Adrenal gland (tissue), 5 donors: Measurements from ENCODE around the gene ERC1.

Source experiments
- POLR2A ChIP-seq, 2 donors: fragments of 450-650 bp; IDR thresholded peaks; one replicate each; pipeline ENCODE4 v1.6.1; 2017; ENCODE audit warnings: antibody characterized with exemption in 2 of 2, mild to moderate bottlenecking in 2 of 2, moderate library complexity in 1 of 2
- TF ChIP-seq, protein P1 (sequence below), 6 experiments: fragments of 450-650 bp in 4 of 6; fragments of 200-600 bp in 2 of 6; sonication (generic) in 1 of 6; IDR thresholded peaks; 1 replicate in 5 of 6; 2 replicates in 1 of 6; pipeline versions ENCODE4 v1.5.1 to v1.8.0; 2016 to 2021; ENCODE audit warnings: antibody characterized with exemption in 6 of 6, mild to moderate bottlenecking in 2 of 6, moderate library complexity in 1 of 6
- donor health status: DM: no; HTN: no; CAD: no.

GRCh38 chr12:1444142-1444516 lies 453.1 kb downstream of the ERC1 start:
- TF ChIP-seq, protein P1, sequence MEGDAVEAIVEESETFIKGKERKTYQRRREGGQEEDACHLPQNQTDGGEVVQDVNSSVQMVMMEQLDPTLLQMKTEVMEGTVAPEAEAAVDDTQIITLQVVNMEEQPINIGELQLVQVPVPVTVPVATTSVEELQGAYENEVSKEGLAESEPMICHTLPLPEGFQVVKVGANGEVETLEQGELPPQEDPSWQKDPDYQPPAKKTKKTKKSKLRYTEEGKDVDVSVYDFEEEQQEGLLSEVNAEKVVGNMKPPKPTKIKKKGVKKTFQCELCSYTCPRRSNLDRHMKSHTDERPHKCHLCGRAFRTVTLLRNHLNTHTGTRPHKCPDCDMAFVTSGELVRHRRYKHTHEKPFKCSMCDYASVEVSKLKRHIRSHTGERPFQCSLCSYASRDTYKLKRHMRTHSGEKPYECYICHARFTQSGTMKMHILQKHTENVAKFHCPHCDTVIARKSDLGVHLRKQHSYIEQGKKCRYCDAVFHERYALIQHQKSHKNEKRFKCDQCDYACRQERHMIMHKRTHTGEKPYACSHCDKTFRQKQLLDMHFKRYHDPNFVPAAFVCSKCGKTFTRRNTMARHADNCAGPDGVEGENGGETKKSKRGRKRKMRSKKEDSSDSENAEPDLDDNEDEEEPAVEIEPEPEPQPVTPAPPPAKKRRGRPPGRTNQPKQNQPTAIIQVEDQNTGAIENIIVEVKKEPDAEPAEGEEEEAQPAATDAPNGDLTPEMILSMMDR (IDR thresholded peaks at IDR 0.05) = no peak
- no peak for TF ChIP-seq POLR2A (IDR thresholded peaks at IDR 0.05)
